Ureter (tissue), 1 donor: ENCODE results near the gene BARHL2. TPM values are rescaled to one million over a fixed set of nuclear protein-coding genes. Genes with fewer than 3 reads are reported as not detected.

Experiments
- DNase-seq: peaks from one replicate; pipeline ENCODE4 v3.0.0-alpha.2; 2020; ENCODE audit warnings: low spot score
- total RNA-seq: library from RNA; stranded (reverse); gene quantifications from one replicate; pipeline ENCODE4 v1.2.4, GENCODE V29; 2023
- donor health status: DM: yes; HTN: yes; CAD: no.

Gene BARHL2
- total RNA-seq, 1 donor from 2014 or later = not detected

GRCh38 chr1:90724926-90725656, 8.0 kb upstream of the BARHL2 start:
- no peak for DNase-seq

- no peak for DNase-seq
Measured at GRCh38 chr1:90724361-90724760, 7.3 kb upstream of the BARHL2 start.

GRCh38 chr1:90723590-90724108, 6.5 kb upstream of the BARHL2 start:
- no peak for DNase-seq

- DNase-seq = no peak
Measured at GRCh38 chr1:90722874-90723589, 5.9 kb upstream of the BARHL2 start.

GRCh38 chr1:90721210-90722194, 4.4 kb upstream of the BARHL2 start:
- DNase-seq = no peak

- DNase-seq = no peak
Measured at GRCh38 chr1:90720145-90720636, 3.1 kb upstream of the BARHL2 start.

GRCh38 chr1:90719330-90720144, 2.4 kb upstream of the BARHL2 start:
- DNase-seq = no peak

- no peak for DNase-seq
Measured at GRCh38 chr1:90718411-90719329, 1.6 kb upstream of the BARHL2 start.

- DNase-seq = no peak
Measured at GRCh38 chr1:90717665-90718410, 736 bp upstream of the BARHL2 start.

GRCh38 chr1:90717356-90717664, 208 bp upstream of the BARHL2 start:
- no peak for DNase-seq

GRCh38 chr1:90716243-90716551, 905 bp downstream of the BARHL2 start:
- no peak for DNase-seq

GRCh38 chr1:90715309-90715708, 1.8 kb downstream of the BARHL2 start:
- DNase-seq = no peak

GRCh38 chr1:90714521-90714951, 2.6 kb downstream of the BARHL2 start:
- DNase-seq = no peak

GRCh38 chr1:90713741-90714509, 3.2 kb downstream of the BARHL2 start:
- no peak for DNase-seq

GRCh38 chr1:90712915-90713730, 4.0 kb downstream of the BARHL2 start:
- DNase-seq = no peak

GRCh38 chr1:90712153-90712856, 4.8 kb downstream of the BARHL2 start:
- DNase-seq = no peak

GRCh38 chr1:90711696-90712095, 5.4 kb downstream of the BARHL2 start:
- no peak for DNase-seq
